Transverse colon (tissue), 4 donors: ENCODE results near the gene KCNQ2. TPM values are rescaled to one million over a fixed set of nuclear protein-coding genes. Genes with fewer than 3 reads are reported as not detected.
"Not testable (repeated sequence)": the region's sequence is repeated elsewhere in the genome, so short reads cannot be mapped to it uniquely, and the experiment has no call there.

ENCODE experiments used
- DNase-seq: peaks from one replicate; pipeline ENCODE4 v3.0.0-alpha.2; 2019
- H3K27ac ChIP-seq, 4 donors: fragments of 200-600 bp; sonication (generic); 2 replicates each; pipeline ENCODE4 v1.5.1; 2016 to 2018; ENCODE audit warnings: inconsistent platforms in 4 of 4
- H3K27me3 ChIP-seq: fragments of 200-600 bp; sonication (generic); 2 replicates; pipeline ENCODE4 v1.5.1; 2017; ENCODE audit warnings: inconsistent platforms
- H3K36me3 ChIP-seq, 4 donors: fragments of 200-600 bp; sonication (generic); 2 replicates each; pipeline ENCODE4 v1.5.1; 2017 to 2019; ENCODE audit warnings: inconsistent platforms in 4 of 4
- H3K4me1 ChIP-seq, 4 donors: fragments of 200-600 bp; sonication (generic); 2 replicates each; pipeline ENCODE4 v1.5.1; 2017 to 2020; ENCODE audit warnings: inconsistent platforms in 4 of 4
- H3K4me3 ChIP-seq, 4 donors: fragments of 200-600 bp; sonication (generic); 1 replicate in 1 of 4; 2 replicates in 3 of 4; pipeline versions ENCODE4 v1.5.1 to v1.6.1; 2017 to 2019; ENCODE audit warnings: inconsistent platforms in 4 of 4
- H3K9me3 ChIP-seq, 2 donors: fragments of 200-600 bp; sonication (generic); 2 replicates each; pipeline ENCODE4 v1.5.1; 2017 to 2019; ENCODE audit warnings: inconsistent platforms in 2 of 2
- EP300 ChIP-seq: sonication (generic); formaldehyde crosslinking; IDR thresholded peaks from one replicate; pipeline ENCODE4 v1.6.1; 2017; ENCODE audit warnings: antibody characterized with exemption, low read depth
- POLR2A ChIP-seq: fragments of 450-650 bp; IDR thresholded peaks from one replicate; pipeline ENCODE4 v1.6.1; 2016; ENCODE audit warnings: antibody characterized with exemption, mild to moderate bottlenecking, moderate library complexity
- POLR2AphosphoS5 ChIP-seq, 3 donors: sonication (generic); formaldehyde crosslinking; IDR thresholded peaks; one replicate each; pipeline ENCODE4 v1.6.1; 2016; ENCODE audit warnings: antibody characterized with exemption in 3 of 3
- WGBS, 2 donors: methylation state at CpG; one replicate each; pipeline ENCODE4 v1.1.5; 2018; ENCODE audit warnings: low coverage in 1 of 2; 5-methylcytosine and 5-hydroxymethylcytosine counted together
- in situ Hi-C, 4 donors: fragments of 200-750 bp; cut with MboI; loops; one replicate each; pipeline versions ENCODE4 v1.15.0 to v1.15.1; 2017; ENCODE audit warnings: low sequenced_read_pairs in 3 of 4, low pct_ligation_motif_present in 1 of 4, low pct_unique_long_range_greater_than_20kb in 1 of 4
- intact Hi-C: fragments of 100-400 bp; cut with DNase I; formaldehyde crosslinking; loops from one replicate; pipeline ENCODE4 v1.15.1; 2023; ENCODE audit warnings: low total_unique reads
- total RNA-seq, 4 donors: library from RNA; depleted of rRNA; stranded (reverse); fragments of >200 nt; gene quantifications; one replicate each; pipeline ENCODE4 v1.1.0, GENCODE V29; 2016
- TF ChIP-seq, protein P1 (sequence below), 5 experiments: fragments of 200-600 bp in 3 of 5; fragments of 450-650 bp in 2 of 5; sonication (generic) in 3 of 5; IDR thresholded peaks; 1 replicate in 2 of 5; 2 replicates in 3 of 5; pipeline ENCODE4 v1.5.1; 2016 to 2017; ENCODE audit warnings: antibody characterized with exemption in 5 of 5, inconsistent platforms in 3 of 5, mild to moderate bottlenecking in 2 of 5, moderate library complexity in 1 of 5

Gene KCNQ2
- total RNA-seq, 4 donors from 2014 or later, result 0.32 to 0.41 (median 0.37) TPM; not detected in 1

DNA sequence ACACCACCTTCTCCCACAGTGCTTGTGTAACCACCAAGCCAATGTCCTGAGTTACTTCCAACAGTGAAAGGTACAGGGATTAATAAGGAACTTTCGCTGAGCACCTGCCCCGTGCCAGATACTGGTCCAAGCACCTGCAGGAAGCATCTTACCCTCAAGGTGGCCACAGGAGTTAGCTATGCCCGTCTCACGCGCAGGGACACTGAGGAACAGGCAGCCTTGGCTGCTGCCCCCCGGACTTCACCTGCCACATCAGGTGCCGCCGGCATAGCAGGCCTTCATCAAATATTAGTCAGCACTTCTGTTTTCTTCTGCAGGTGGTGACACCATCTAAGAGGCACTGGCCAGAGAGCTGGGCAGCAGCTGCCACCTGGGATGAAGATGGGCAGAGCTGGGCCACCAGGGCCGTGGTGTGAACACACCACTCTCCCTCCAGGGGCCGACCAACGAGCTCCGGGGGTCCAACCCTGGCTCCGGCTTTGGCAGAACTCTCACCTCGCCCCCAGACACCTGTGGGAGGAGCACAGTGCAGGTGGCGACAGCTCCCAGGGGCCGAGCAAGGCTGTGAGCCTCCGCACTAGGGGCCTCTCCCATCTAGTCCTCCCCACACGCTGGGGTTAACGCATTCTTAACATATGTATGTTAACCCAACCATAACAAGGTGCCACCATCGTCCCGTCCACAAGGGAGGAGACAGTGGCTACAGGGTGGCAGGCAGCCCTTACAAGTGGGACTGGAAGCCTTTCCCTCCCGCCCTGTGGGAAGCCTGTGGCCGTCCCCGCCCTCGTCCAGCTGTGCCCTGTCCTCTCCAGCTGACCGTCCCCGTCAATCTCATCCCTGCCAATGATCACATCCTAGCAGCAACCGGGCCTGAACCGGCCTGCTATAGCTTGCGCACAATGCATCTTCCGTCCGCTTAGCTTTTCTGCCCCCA, 45.2 kb upstream of the KCNQ2 start:
- H3K4me3 ChIP-seq, result no peak overlapping the region
- H3K27ac ChIP-seq, result no peak overlapping the region
- 86 to 93% methylated on average over 3 to 31 of the region's 32 CpGs for WGBS, 2 donors
- H3K27me3 ChIP-seq, result peaks cover 4% of the 10 kb centered on the region
- intact Hi-C loops (no loop called here), in situ Hi-C loops (no loop called here)
- TF ChIP-seq EP300 (no peak), POLR2A (no peak), POLR2AphosphoS5 (IDR thresholded peaks at IDR 0.05) (no peak)
- TF ChIP-seq, protein P1, sequence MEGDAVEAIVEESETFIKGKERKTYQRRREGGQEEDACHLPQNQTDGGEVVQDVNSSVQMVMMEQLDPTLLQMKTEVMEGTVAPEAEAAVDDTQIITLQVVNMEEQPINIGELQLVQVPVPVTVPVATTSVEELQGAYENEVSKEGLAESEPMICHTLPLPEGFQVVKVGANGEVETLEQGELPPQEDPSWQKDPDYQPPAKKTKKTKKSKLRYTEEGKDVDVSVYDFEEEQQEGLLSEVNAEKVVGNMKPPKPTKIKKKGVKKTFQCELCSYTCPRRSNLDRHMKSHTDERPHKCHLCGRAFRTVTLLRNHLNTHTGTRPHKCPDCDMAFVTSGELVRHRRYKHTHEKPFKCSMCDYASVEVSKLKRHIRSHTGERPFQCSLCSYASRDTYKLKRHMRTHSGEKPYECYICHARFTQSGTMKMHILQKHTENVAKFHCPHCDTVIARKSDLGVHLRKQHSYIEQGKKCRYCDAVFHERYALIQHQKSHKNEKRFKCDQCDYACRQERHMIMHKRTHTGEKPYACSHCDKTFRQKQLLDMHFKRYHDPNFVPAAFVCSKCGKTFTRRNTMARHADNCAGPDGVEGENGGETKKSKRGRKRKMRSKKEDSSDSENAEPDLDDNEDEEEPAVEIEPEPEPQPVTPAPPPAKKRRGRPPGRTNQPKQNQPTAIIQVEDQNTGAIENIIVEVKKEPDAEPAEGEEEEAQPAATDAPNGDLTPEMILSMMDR (IDR thresholded peaks at IDR 0.05), result no peak
- H3K9me3 ChIP-seq, result no peaks in the 10 kb centered on the region
- DNase-seq, result no peak
- peaks cover 8 to 26% (median 18%) of the 10 kb centered on the region in 4 donors for H3K4me1 ChIP-seq
- H3K36me3 ChIP-seq, result no peaks in the 10 kb centered on the region

- in situ Hi-C loops, H3K36me3 ChIP-seq, intact Hi-C loops, H3K27ac ChIP-seq, DNase-seq, H3K9me3 ChIP-seq, H3K4me3 ChIP-seq, H3K4me1 ChIP-seq: not testable (repeated sequence)
- H3K27me3 ChIP-seq, result peaks cover 31% of the 10 kb centered on the region
- WGBS, 2 donors, result 65% methylated on average over 10 of the region's 10 CpGs; no CpG with 5 or more reads in 1 of the 2 donors
These were observed 42.1 kb upstream of the KCNQ2 start for GRCh38 chr20:63514520-63514919.

- no peaks in the 10 kb centered on the region for H3K4me1 ChIP-seq
- H3K36me3 ChIP-seq, result no peaks in the 10 kb centered on the region
- intact Hi-C loops, result no loop called here
- H3K27ac ChIP-seq, result no peak overlapping the region
- no peak for TF ChIP-seq EP300
- TF ChIP-seq, protein P1 (IDR thresholded peaks at IDR 0.05), result no peak
- H3K4me3 ChIP-seq, result no peak overlapping the region
- in situ Hi-C loops, result no loop called here
- 72 to 77% methylated on average over 2 to 3 of the region's 3 CpGs for WGBS, 2 donors
- no peaks in the 10 kb centered on the region for H3K9me3 ChIP-seq
- DNase-seq, result no peak
- H3K27me3 ChIP-seq, result peaks cover 37% of the 10 kb centered on the region
These were observed 40.8 kb upstream of the KCNQ2 start for GRCh38 chr20:63513207-63513606.

GRCh38 chr20:63509088-63509564, 36.7 kb upstream of the KCNQ2 start:
- in situ Hi-C loops, result no loop called here
- H3K9me3 ChIP-seq, result no peaks in the 10 kb centered on the region
- H3K36me3 ChIP-seq, result no peaks in the 10 kb centered on the region
- intact Hi-C loops, result no loop called here
- H3K4me1 ChIP-seq, result no peaks in the 10 kb centered on the region
- no peak overlapping the region for H3K4me3 ChIP-seq
- WGBS, 2 donors, result 77 to 82% methylated on average over 9 of the region's 9 CpGs
- no peak for DNase-seq
- no peak overlapping the region for H3K27ac ChIP-seq
- TF ChIP-seq, protein P1 (IDR thresholded peaks at IDR 0.05), result no peak
- TF ChIP-seq POLR2AphosphoS5 (IDR thresholded peaks at IDR 0.05) (no peak), EP300 (no peak), POLR2A (no peak)
- H3K27me3 ChIP-seq, result peaks cover 66% of the 10 kb centered on the region
